Mammary epithelial cell (primary cell): ENCODE data around the gene GLA.

Experiments
- CTCF ChIP-seq, 2 donors: IDR thresholded peaks in 1 of 2; conservative IDR thresholded peaks in 1 of 2; 2 replicates each; pipeline ENCODE4 v1.5.1; 2011 to 2012; ENCODE audit warnings: inconsistent platforms in 2 of 2, low read length in 2 of 2, mild to moderate bottlenecking in 2 of 2, control low read depth in 1 of 2, low read depth in 1 of 2; ENCODE audit not compliant: insufficient read depth in 1 of 2; ENCODE audit errors: extremely low read depth in 1 of 2
- EZH2 ChIP-seq: IDR thresholded peaks from 2 replicates; pipeline ENCODE4 v1.6.1; 2012; ENCODE audit warnings: low read length, inconsistent platforms, borderline replicate concordance

DNA sequence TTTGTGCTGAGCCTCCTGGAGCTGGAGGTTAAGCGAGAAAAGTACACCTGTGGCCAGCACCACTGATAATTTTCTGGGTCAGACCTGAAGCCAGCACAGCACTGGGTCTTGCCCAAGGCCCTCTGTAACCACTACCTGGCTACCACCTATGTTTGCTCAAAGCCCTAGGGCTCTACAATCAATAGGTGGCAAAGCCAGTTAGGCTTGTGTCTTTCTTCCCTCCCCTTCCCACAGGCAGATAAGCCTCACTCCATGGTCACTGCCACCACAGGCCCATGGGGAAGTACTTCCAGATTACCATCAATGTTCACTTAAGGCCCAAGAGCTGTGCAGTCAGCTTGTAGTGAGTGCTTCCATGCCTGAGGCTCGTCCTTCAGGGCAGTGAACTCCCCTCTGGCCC, 42.4 kb upstream of the GLA start:
- TF ChIP-seq EZH2 (no peak), CTCF (conservative IDR thresholded peaks at IDR 0.05 in 1 of 2, IDR thresholded peaks at IDR 0.05 in 1 of 2; ENCODE audit: extremely low read depth in 1 of 2, insufficient read depth in 1 of 2, low read depth in 1 of 2, low read length in 2 of 2) (no peak)
